GM19023 (cell line): ENCODE results near the gene PRLH.

Experiments used
- ATAC-seq: cut with Tn5 transposase; IDR thresholded peaks from one replicate; pipeline ENCODE4 v1.9.1; 2021; ENCODE audit warnings: mild to moderate bottlenecking, moderate library complexity; ENCODE audit not compliant: unreplicated experiment

The PRLH gene

DNA sequence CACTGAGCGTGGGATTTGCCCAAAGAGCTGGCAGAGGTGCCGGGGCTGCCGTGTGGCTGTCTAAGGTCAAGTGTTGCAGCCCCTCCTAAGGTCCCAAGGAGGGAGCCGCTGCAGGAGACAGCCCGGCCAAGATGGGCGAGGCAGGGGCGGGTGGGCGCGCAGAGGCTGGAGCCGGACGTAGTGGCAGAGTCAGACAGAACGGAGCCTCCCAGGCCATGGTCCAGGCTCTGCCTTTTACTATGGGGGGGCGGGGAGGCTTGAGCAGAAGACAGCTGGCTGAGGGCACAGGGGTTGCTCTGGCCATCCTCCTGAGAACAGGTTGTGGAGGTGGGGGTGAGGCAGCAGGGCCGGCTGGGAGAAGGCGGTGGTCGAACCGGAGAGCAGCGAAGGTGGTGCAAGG, 27.5 kb upstream of the PRLH start:
- ATAC-seq, result no peak

- ATAC-seq, result no peak
Observed at GRCh38 chr2:237539681-237540080, 26.7 kb upstream of the PRLH start.

GRCh38 chr2:237540223-237540775, 26.1 kb upstream of the PRLH start:
- no peak for ATAC-seq

DNA sequence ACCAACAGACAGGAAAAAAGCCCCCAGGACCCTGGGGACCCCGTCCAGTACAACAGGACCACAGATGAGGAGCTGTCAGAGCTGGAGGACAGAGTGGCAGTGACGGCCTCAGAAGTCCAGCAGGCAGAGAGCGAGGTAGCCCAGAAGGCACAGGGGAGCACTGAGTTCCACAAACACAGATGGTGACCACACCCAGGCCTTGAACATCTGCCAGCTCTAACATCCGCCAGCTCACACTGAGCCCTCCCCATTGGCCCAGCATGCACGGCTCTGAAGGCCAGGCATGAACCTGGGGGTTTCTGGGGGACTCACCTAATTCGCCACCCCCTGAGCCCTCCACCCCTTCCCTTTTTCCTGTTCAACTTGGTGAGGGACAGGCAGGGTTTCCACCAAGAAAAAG, 25.6 kb upstream of the PRLH start:
- no peak for ATAC-seq

DNA sequence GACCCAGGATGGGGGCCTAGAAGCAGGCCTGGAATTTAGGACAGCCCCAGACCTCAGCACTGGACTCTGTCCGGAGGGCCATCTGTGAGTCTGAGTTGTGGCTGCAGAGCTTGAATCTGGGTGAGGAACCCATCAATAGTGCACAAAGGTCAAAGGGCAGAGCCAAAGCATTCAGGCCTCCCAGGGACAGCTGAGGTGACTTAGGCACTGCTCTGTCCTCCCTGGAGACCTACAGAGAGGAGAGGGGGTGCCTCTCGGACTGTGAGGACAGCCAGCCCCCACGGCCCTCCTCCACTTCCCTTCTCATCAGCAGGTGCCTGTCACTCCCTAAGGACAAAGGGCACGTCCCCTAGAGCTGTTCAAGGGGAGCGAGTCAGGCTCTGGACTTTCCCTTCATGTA, 25.1 kb upstream of the PRLH start:
- ATAC-seq, result no peak

DNA sequence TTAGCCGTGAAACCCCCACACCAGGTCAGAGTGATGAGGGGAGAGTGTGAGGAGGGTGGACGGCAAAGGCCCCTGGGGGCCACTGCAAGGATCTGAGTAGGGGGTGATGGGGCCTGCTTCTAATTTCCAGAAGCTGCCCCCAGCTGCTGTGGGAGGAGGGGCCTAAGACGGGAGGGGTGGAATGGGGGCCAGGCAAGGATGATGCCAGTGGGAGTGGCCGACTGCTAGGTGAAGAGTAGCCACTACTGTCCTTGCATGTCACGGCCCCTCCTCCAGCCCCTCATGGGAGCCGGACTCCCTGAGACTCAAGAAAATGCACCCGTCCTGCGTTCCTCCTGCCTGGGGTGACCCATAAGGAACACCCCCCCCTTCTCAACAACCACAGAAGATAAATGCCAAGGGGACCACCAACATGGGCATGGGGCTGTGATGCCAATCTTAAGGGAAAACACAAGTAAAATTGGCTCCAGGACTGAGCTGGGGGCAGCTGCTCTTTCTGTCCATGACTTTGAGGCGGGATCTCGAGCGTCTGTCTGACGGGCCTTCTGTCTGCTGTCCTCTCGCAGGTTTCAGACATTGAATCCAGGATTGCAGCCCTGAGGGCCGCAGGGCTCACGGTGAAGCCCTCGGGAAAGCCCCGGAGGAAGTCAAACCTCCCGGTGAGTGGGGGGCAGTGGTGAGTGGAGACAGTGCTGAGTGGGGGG, 24.2 kb upstream of the PRLH start:
- no peak for ATAC-seq

DNA sequence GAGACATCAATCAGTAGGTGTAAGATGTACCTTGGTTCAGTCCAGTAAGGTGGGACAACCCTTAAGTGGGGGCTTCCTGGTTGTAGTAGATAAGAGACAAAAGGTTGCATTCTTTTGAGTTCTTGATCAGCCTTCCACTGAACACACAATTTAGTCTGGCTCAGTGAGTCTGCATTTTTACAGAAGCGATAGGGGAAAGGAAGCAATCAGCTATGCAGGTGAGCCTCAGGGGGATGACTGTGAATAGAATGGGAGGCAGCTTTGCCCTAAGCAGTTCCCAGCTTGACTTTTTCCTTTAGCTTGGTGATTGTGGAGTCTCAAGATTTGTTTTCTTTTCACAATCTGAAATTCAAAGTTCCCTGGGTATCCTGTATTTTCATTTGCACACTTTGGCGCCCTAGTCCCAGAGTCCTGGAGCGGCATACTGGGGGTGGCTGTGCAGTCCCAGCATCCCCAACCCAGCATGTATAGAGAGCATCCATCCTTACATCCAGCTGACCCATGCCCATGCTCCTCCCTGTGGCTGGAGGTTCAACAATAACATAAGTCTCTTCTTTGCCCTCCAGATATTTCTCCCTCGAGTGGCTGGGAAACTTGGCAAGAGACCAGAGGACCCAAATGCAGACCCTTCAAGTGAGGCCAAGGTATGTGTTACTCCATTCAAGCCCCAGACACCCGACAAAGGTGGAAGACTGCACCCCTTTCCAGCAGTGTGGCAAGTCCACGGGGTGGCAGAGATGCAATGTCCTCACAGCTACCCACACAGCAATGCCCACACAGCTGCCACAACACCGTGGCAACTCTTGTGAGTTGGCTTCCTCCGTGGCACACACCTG, 20.1 kb upstream of the PRLH start:
- no peak for ATAC-seq

GRCh38 chr2:237546876-237547395, 19.4 kb upstream of the PRLH start:
- ATAC-seq, result no peak

GRCh38 chr2:237547841-237548416, 18.4 kb upstream of the PRLH start:
- no peak for ATAC-seq

- ATAC-seq, result no peak
Observed at GRCh38 chr2:237549216-237549615, 17.2 kb upstream of the PRLH start.

DNA sequence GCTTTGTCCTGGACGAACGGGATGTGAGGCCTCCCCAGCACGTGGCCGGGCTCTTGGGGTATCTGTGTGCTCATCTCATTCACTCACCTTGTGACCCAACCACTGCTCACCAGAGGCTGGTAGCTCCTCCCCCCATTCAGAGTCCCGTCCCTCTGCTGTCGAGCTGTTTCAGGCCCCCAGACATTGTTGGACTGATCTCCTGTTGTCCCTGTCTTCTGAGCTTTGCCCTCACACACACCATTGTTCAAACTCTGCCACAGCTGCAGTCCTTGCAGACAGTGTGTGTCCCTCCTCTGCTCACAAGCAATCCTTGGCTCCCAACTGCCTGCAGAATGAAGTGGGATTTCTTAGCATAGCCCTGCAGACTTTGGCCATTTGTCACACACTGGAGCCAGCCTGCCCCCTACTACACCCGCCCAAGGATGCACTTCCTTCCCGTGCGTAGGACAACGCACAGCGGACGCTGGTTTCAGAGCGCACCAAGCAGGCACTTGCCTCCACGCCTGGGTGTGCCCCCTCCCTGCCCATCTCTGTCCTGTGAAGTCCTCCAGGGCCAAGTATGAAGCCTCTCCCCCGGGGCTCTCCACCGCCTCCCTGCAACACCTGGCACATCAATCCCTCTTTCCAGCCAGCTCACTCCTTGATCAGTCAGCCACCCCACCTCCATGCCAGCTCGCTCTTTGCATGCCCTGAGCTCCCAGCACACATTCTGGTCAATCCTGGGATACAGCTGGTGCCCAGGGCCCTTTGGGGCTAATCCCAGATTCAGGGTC, 16.5 kb upstream of the PRLH start:
- ATAC-seq, result no peak

DNA sequence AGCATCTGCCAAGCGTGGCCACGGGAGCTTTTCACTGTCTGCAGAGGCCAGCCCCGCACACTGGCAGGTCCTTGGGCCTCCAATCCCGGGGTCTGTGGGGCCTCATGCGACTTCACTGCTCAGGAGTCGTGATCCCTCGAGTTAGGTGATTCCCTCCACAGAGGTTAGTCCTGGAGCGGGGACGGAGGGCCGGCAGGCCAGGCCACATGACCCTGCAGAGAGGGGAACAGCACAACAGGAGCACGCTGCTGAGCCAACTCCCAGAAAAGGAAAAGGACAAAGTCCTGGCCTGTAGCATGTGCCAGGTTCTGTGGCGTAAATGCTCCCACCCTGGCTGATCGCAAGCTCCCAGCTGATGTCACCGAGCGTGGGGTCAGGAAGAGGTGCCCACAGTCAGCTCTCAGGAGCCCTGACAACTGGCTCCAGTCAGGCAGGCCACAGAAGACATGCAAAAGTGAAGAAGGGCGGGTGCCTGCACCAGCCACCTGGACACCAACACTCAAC, 15.3 kb upstream of the PRLH start:
- ATAC-seq, result no peak

- ATAC-seq, result no peak
Observed at GRCh38 chr2:237552908-237553307, 13.5 kb upstream of the PRLH start.

GRCh38 chr2:237553948-237554347, 12.4 kb upstream of the PRLH start:
- no peak for ATAC-seq

DNA sequence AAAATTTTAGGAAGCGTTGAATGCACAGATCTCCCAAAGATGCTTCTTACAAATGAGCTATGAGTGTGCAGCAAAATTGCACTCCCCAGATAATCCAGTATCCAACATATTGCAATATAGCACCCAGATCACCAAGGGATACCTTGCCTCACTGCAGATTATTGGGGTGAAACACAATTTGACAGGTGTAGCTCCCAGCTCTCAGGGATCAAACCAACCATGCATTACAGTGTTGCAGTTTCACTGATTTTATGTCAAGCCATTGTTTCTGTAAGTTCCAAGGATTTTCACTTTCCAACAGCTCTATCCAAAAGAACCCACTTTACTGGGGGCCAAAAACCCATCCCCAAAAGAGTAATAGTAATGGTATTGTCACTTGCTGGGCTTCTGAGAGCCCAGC, 10.8 kb upstream of the PRLH start:
- no peak for ATAC-seq

- peak; percentile 88 for ATAC-seq
Observed at GRCh38 chr2:237556773-237557632, 9.4 kb upstream of the PRLH start.

DNA sequence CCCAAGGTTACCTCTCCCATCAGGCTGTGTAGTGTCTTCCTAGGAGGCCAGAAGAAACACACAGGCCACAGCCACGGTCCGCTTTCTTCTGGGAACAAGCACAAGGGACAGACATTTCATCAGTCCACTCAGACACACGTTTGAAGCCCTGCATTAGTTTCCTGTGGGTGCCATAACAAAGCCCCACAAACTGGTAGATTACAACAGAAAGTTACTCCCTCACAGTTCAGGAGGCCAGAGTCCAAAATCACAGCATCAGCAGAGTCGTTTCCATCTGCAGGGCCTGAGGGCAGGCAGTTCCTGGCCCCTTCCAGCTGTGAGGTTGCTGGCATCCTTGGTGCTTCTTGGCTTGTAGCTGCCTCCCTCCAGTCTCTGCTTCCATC, 8.8 kb upstream of the PRLH start:
- peak; percentile 31 for ATAC-seq

DNA sequence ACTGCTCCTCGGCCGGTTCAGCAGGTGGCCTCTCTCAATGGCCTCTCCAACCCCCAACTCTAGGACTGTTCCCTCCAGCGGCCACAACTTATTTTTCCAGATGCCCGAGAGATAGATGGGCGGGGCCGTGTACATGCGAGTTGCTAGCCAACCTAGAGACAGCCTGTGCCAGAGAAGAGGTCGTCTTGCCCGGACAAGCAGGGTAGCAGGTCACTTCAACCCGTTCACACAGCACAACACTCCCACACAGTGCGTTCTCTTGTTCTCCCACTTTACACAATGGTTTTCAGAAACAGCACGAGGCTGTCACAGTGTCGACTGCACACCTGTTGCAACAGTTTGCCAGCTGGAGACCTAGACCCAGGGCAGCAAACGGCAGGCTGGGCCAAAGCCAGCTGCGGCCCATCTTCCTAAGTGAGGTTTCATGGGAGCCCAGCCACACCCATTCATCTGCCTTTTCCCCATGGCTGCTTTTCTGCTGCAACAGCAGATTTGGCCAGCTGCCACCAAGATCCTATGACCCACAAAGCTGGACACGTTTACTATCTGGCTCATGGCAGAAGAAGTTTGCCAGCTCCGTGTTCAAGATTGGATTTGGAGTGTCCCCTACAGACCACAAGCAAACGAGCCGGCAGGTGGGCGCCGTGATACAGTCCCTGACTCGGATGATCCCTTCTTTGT, 7.3 kb upstream of the PRLH start:
- no peak for ATAC-seq

DNA sequence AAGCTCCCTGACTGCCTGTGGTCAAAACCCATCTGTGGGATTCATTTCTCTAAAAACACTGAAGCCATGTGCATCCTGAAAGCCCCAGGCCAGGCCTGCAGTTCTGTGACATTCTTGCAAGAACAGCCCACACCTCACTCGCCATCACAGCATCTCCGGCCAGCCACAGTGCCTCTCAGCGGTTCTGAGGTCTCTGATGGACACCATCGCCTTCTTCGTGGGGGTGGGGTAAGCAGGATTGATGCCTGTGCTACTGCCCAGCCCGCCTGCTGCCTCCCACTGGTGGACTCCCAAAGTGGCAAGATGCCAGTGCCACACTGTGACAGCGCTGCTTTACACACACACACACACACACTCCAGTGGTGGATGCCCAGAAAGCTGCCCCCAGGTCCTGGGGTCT, 5.2 kb upstream of the PRLH start:
- no peak for ATAC-seq
